BLaER1 treated with 17β-estradiol and CSF1 and Interleukin-3, amounts not matched to agents 10 nM and 100 nM (cell line): ENCODE measurements around the gene ARID1B.

Experiments used
- H3K27ac ChIP-seq, 11 experiments: shearing (Covaris generic); formaldehyde crosslinking; 2 replicates each; pipeline ENCODE4 v1.8.1; 2022
- H3K27me3 ChIP-seq, 11 experiments: shearing (Covaris generic); formaldehyde crosslinking; 2 replicates each; pipeline ENCODE4 v1.8.1; 2022
- H3K36me3 ChIP-seq, 11 experiments: shearing (Covaris generic); formaldehyde crosslinking; 2 replicates each; pipeline ENCODE4 v1.8.1; 2022
- H3K4me1 ChIP-seq, 10 experiments: shearing (Covaris generic); formaldehyde crosslinking; 2 replicates each; pipeline ENCODE4 v1.8.1; 2022
- H3K4me2 ChIP-seq, 11 experiments: shearing (Covaris generic); formaldehyde crosslinking; 2 replicates each; pipeline ENCODE4 v1.8.1; 2022
- H3K4me3 ChIP-seq, 10 experiments: shearing (Covaris generic); formaldehyde crosslinking; 2 replicates each; pipeline ENCODE4 v1.8.1; 2022
- H3K9ac ChIP-seq, 11 experiments: shearing (Covaris generic); formaldehyde crosslinking; 2 replicates each; pipeline ENCODE4 v1.8.1; 2022
- H3K9me3 ChIP-seq, 11 experiments: shearing (Covaris generic); formaldehyde crosslinking; replicated peaks in 1 of 11; 2 replicates each; pipeline ENCODE4 v1.8.1; 2022
- H4K20me1 ChIP-seq, 11 experiments: shearing (Covaris generic); formaldehyde crosslinking; 2 replicates each; pipeline ENCODE4 v1.8.1; 2022
- Cebpa-rat ChIP-seq, 11 experiments: shearing (Covaris generic); IDR thresholded peaks; 2 replicates each; pipeline ENCODE4 v1.8.1; 2022

Gene ARID1B

DNA sequence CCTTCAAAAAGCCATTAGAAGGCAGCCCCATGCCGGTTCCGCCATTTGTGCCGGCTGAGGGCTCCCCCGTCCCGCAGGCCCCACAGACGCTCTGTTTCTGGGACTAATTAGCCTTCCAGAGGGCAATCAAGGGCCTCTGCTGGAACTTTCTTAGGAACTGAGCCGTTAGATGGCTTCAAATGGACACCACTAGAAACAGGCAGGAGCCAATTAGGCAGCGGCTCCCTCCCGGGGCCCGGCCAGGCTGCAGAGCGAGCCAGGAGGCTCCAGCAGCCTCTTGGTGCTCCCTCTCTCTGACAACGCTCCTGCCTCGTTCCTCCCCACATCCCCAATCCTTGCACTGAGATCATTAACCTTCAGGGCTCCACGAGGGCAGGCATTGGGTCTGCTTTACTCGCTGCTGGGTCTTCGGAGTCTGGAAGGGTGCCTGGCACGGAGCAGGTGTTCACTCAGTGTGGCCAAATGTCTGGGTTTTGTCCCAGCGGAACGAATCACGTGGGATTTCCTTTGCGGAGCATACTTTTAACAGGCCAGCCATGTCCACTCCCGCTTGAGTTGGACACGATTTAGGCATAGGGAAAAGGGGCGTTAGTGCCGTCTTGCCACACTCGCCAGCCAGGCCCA lies 447.9 kb downstream of the ARID1B start:
- H3K9ac ChIP-seq, result 0 out of 22 replicates have a peak overlapping the region, but pooled peaks of 2 of the 11 experiments have one; percentile 2 to 10
- TF ChIP-seq Cebpa-rat (IDR thresholded peaks at IDR 0.05), result no peak
- peak overlapping the region; percentile 84 to 97 (median 94); a peak in 18 of 22 replicates for H3K4me2 ChIP-seq

DNA sequence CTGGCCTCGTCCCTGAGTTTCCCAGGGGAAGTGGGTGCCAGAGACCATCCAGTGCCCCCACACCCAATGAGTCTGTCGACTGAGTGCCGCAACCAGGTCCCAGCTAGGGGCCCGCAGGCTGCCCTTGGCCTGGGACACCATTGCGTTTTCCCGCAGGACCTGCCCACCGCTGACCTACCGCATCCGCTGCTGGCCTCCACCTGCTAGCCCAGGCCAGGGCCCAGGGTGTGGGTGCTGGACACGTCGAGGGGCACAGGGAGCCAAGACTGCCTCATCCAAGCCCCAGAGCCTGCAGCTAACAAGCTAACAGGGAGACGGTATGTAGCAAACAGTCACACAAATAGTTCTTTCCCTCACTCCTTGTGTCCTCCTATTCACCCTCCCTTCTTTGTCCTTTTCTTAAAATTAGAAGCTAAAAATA lies 448.4 kb downstream of the ARID1B start:
- H3K9ac ChIP-seq, result no peak overlapping the region
- H3K4me2 ChIP-seq, result peak overlapping the region in 8 of 11 experiments; percentile 84 to 97 (median 94); a peak in 15 of 22 replicates
- H3K9me3 ChIP-seq, result no peaks in the 10 kb centered on the region
- H3K27me3 ChIP-seq, result peaks cover 16 to 79% (median 25%) of the 10 kb centered on the region in 11 experiments
- H3K4me3 ChIP-seq, result no peak overlapping the region
- no peak overlapping the region for H3K27ac ChIP-seq
- no peaks in the 10 kb centered on the region for H3K36me3 ChIP-seq
- peaks cover 0 to 51% (median 11%) of the 10 kb centered on the region in 11 experiments; a peak in 14 of 22 replicates for H4K20me1 ChIP-seq
- no peak for TF ChIP-seq Cebpa-rat (IDR thresholded peaks at IDR 0.05)
- H3K4me1 ChIP-seq, result peaks cover 33 to 91% (median 75%) of the 10 kb centered on the region in 10 experiments

More for the DNA sequence above, 447.9 kb downstream of the ARID1B start:
- Histone ChIP-seq H3K4me1 (peaks cover 33 to 90% (median 72%) of the 10 kb centered on the region in 10 experiments), H3K36me3 (no peaks in the 10 kb centered on the region), H3K27ac (no peak overlapping the region), H3K4me3 (no peak overlapping the region), H3K9me3 (no peaks in the 10 kb centered on the region), H4K20me1 (peaks cover 0 to 51% (median 11%) of the 10 kb centered on the region in 11 experiments; a peak in 14 of 22 replicates), H3K27me3 (peaks cover 20 to 83% (median 30%) of the 10 kb centered on the region in 11 experiments)

DNA sequence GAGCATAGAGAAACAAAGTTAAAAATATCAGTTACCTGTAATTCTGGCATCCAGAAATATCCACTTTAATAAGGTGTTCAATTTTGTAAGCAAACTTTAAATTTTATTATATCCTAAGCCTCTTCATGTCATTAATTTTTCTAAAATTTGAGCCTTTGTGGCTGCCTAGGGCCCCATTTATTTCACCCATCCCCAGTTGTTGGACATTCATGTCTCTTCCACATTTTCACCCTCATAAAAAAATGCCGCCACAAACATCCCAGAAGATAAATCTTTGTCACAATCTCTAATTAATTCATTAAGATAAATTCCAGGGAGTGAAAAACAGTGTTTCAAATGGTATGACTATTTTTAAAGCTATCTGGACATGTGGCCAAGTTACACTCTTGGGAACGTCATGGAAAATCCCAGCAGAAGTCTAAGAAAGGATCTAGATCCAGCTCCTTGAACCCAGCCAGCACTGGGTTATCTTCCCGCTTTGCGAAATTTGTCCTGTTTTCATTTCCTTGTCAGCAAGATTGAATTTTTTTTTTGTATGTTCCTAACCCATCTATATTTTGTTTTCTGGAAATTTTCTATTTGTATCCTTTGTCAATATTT lies 448.9 kb downstream of the ARID1B start:
- peaks cover 12 to 74% (median 20%) of the 10 kb centered on the region in 11 experiments for H3K27me3 ChIP-seq
- H3K4me2 ChIP-seq, result no peak overlapping the region; a peak in 1 of 22 replicates
- H3K36me3 ChIP-seq, result no peaks in the 10 kb centered on the region
- no peak overlapping the region for H3K4me3 ChIP-seq
- no peak for TF ChIP-seq Cebpa-rat (IDR thresholded peaks at IDR 0.05)
- no peaks in the 10 kb centered on the region for H3K9me3 ChIP-seq
- peaks cover 0 to 51% (median 11%) of the 10 kb centered on the region in 11 experiments; a peak in 14 of 22 replicates for H4K20me1 ChIP-seq
- H3K4me1 ChIP-seq, result peaks cover 33 to 86% (median 75%) of the 10 kb centered on the region in 10 experiments
- no peak overlapping the region for H3K9ac ChIP-seq
- H3K27ac ChIP-seq, result no peak overlapping the region

DNA sequence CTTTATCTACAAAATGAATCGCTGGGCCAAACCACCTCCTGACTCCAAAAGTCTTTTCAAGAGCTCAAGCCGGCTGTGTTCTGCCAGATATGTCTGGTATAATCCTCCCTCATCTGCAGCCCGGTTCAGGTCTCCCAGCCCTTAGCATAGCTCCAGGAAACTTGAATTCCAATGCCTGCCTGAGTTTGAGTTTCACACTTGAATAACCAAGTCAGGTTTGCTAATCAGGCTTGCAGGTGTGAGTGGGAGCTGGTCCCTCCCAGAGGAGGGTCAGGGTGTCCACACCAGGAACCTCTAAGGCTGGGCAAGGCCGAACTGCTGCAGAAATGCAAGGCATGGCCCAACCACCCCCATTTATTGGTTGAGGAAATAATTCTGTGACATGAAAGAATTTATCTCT lies 449.6 kb downstream of the ARID1B start:
- Histone ChIP-seq H3K9ac (no peak overlapping the region), H3K27me3 (peaks cover 5 to 68% (median 13%) of the 10 kb centered on the region in 11 experiments), H3K27ac (no peak overlapping the region), H3K9me3 (no peaks in the 10 kb centered on the region), H3K4me2 (peak overlapping the region in 3 of 11 experiments; percentile 65 to 73 (median 67); a peak in 1 of 22 replicates), H3K36me3 (no peaks in the 10 kb centered on the region), H3K4me3 (no peak overlapping the region), H3K4me1 (peaks cover 32 to 81% (median 69%) of the 10 kb centered on the region in 10 experiments), H4K20me1 (peaks cover 0 to 48% (median 11%) of the 10 kb centered on the region in 11 experiments; a peak in 14 of 22 replicates)
- TF ChIP-seq Cebpa-rat (IDR thresholded peaks at IDR 0.05), result no peak

DNA sequence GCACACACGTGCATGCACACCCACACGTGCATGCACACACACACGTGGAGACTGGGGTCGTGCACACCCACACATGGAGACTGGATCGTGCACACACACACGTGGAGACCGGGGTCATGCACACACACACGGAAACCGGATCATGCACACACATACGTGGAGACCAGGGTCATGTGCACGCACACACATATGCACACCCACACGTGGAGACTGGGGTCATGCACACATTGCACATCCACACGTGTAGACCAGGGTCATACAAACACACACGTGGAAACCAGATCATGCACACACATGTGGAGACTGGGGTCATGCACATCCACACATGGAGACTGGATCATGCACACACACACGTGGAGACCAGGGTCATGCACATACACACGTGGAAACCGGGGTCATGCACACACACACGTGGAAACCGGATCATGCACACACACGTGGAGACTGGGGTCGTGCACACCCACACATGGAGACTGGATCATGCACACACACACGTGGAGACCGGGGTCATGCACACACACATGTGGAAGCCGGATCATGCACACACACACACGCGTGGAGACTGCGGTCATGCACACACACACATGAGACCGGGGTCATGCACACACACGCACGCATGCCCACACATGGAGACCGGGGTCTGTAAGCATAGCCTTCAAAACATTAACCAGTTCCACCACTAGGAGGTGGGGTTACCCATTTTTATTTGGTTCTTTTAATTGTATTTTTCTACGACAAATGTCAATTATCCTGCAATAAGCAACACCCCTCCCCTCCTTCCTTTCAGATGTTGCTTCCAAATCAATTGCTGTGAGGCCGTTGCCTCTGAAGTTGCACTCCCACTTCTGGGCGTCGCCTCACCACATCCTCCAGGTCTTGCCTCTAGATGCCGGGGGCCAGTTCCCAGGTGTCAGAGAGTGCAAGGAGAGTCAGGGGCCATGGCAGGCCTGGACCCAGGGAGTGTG lies 450.3 kb downstream of the ARID1B start:
- Histone ChIP-seq H3K27ac (no peak overlapping the region), H4K20me1 (peaks cover 0 to 41% (median 11%) of the 10 kb centered on the region in 11 experiments; a peak in 14 of 22 replicates), H3K36me3 (no peaks in the 10 kb centered on the region), H3K9me3 (no peaks in the 10 kb centered on the region), H3K4me2 (peak overlapping the region in 8 of 11 experiments; percentile 16 to 73 (median 56); a peak in 16 of 22 replicates), H3K27me3 (peaks cover 0 to 66% (median 8%) of the 10 kb centered on the region in 11 experiments; a peak in 13 of 22 replicates), H3K4me1 (peaks cover 25 to 74% (median 62%) of the 10 kb centered on the region in 10 experiments), H3K4me3 (no peak overlapping the region), H3K9ac (no peak overlapping the region)
- no peak for TF ChIP-seq Cebpa-rat (IDR thresholded peaks at IDR 0.05)

DNA sequence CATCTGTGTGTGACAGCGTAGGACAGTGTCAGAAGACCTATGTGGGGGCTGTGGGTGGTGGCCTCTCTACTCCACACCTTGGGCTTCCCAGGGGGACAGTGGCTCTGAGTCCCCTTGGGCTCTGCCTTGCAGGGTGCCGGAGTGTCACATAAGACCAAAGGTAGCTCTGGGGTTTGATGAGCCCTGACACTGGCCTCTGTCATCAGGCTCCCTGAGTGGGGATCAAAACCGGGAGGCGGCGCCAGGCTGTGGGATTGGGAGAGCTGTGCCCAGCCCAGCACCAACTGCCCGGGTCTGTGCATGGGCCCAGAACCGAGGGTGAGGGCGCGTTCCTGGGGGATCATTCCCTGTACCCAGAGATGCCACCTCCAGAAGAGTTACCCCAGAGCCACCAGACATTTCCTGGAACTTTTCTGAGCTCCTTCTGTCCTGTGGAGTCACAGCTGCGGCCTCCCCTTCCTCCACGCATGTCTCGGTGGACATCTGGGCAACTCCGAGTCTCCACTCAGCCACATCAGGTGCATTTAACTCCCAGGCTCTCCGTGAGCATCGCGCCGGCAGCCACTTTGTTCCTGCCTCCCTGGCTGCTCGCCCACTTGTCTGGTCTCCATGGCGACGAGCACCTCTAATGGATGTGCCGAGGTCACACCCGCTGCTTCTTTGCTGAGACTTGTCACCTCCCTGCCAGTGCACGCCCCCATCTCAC lies 451.4 kb downstream of the ARID1B start:
- TF ChIP-seq Cebpa-rat (IDR thresholded peaks at IDR 0.05), result no peak
- no peak overlapping the region for H3K9ac ChIP-seq
- peaks cover under 1 to 65% (median 14%) of the 10 kb centered on the region in 11 experiments; a peak in 19 of 22 replicates for H3K27me3 ChIP-seq
- H3K4me1 ChIP-seq, result peaks cover 14 to 63% (median 51%) of the 10 kb centered on the region in 10 experiments
- no peaks in the 10 kb centered on the region for H3K9me3 ChIP-seq
- H3K4me2 ChIP-seq, result peak overlapping the region in 8 of 11 experiments; percentile 18 to 73 (median 60); a peak in 15 of 22 replicates
- H3K4me3 ChIP-seq, result no peak overlapping the region
- no peak overlapping the region for H3K27ac ChIP-seq
- H3K36me3 ChIP-seq, result no peaks in the 10 kb centered on the region
- peaks cover 0 to 31% (median 7%) of the 10 kb centered on the region in 11 experiments; a peak in 14 of 22 replicates for H4K20me1 ChIP-seq

DNA sequence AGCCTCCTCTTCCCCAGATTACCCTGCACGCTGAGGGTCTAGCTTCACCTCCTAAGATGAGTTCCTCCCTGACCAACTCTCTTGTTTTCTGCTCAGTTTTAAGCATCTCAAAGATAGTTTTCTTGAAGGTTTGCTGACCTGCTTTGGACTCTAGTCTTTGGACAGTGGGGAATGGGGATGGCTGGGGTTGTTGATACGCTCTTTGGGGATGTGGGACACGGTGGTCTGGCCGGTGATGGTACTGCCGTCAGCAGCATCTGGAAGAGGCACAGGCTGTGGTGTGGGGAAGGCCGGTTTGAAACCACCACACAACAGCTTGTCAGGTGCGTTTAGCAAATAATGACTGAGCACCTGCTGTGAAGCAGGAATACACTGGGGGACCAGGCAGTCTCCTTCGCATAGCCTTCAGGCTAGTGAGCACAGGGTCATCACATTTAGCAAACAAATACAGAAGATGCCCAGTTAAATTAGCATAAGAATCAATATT lies 452.0 kb downstream of the ARID1B start:
- Histone ChIP-seq H4K20me1 (peaks cover 0 to 28% (median 1%) of the 10 kb centered on the region in 11 experiments; a peak in 7 of 22 replicates), H3K4me2 (peak overlapping the region in 8 of 11 experiments; percentile 18 to 73 (median 60); a peak in 15 of 22 replicates), H3K9ac (no peak overlapping the region), H3K27ac (no peak overlapping the region), H3K36me3 (no peaks in the 10 kb centered on the region), H3K4me1 (peaks cover 8 to 57% (median 45%) of the 10 kb centered on the region in 10 experiments), H3K9me3 (no peaks in the 10 kb centered on the region), H3K27me3 (peaks cover 6 to 65% (median 19%) of the 10 kb centered on the region in 11 experiments; a peak in 20 of 22 replicates), H3K4me3 (no peak overlapping the region)
- no peak for TF ChIP-seq Cebpa-rat (IDR thresholded peaks at IDR 0.05)
